ENCODE measurements around the gene KLHDC8A.
A peak's percentile ranks its signal among the peaks of the same experiment; 100 is the strongest.

The KLHDC8A gene

GRCh38 chr1:205294934-205295333, 61.8 kb downstream of the KLHDC8A start:
- DNase-seq (ENCODE audit: low read depth), result no peak

- no peak for DNase-seq (ENCODE audit: low read depth)
Observed at GRCh38 chr1:205294175-205294917, 62.4 kb downstream of the KLHDC8A start.

GRCh38 chr1:205293350-205294074, 63.2 kb downstream of the KLHDC8A start:
- no peak for DNase-seq (ENCODE audit: low read depth)

- DNase-seq (ENCODE audit: low read depth), result no peak
Observed at GRCh38 chr1:205291596-205291995, 65.1 kb downstream of the KLHDC8A start.

- peak; percentile 61 for DNase-seq (ENCODE audit: low read depth)
Observed at GRCh38 chr1:205287767-205288559, 68.8 kb downstream of the KLHDC8A start.

- DNase-seq (ENCODE audit: low read depth), result no peak
Observed at GRCh38 chr1:205287076-205287475, 69.6 kb downstream of the KLHDC8A start.

- peak; percentile 31 for DNase-seq (ENCODE audit: low read depth)
Observed at GRCh38 chr1:205286335-205286950, 70.3 kb downstream of the KLHDC8A start.
